ENCODE results near the gene FAM24B.

- TF ChIP-seq EZH2 (IDR thresholded peaks at IDR 0.05; ENCODE audit: low read depth, unreplicated experiment) (no peak), CTCF (conservative IDR thresholded peaks at IDR 0.05; ENCODE audit: low read depth in 2 of 2) (no peak), REST (IDR thresholded peaks at IDR 0.05; ENCODE audit: unreplicated experiment) (no peak), ZNF331 (CRISPR knock-in tag; IDR thresholded peaks at IDR 0.05; ENCODE audit: low read depth) (no peak), EZH2phosphoT487 (IDR thresholded peaks at IDR 0.05; ENCODE audit: unreplicated experiment) (no peak), POLR2AphosphoS5 (IDR thresholded peaks at IDR 0.05; ENCODE audit: low read depth) (no peak), ETS1 (IDR thresholded peaks at IDR 0.05) (no peak), ZNF462 (CRISPR knock-in tag; IDR thresholded peaks at IDR 0.05) (no peak)
Measured at GRCh38 chr10:122877264-122877663, 2.1 kb downstream of the FAM24B start.

Measured in GM23338 (cell line).